Ishikawa (cell line): Measurements from ENCODE around the gene TMEM87B.

Source experiments
- MAX ChIP-seq: IDR thresholded peaks from 2 replicates; pipeline ENCODE4 v1.6.1; 2012
- NFIC ChIP-seq: IDR thresholded peaks from 2 replicates; pipeline ENCODE4 v1.6.1; 2012

- TF ChIP-seq MAX (no peak), NFIC (no peak)
Measured at GRCh38 chr2:112021290-112021689, 33.8 kb upstream of the TMEM87B start.
